HG02642 (cell line): ENCODE measurements around the gene PRKCZ.

Experiments used
- ATAC-seq: cut with Tn5 transposase; IDR thresholded peaks from one replicate; pipeline ENCODE4 v1.9.1; 2021; ENCODE audit warnings: mild to moderate bottlenecking; ENCODE audit not compliant: unreplicated experiment, poor library complexity

The PRKCZ gene

GRCh38 chr1:2215329-2215728, 165.1 kb downstream of the PRKCZ start:
- no peak for ATAC-seq

GRCh38 chr1:2215909-2216766, 165.9 kb downstream of the PRKCZ start:
- ATAC-seq: no peak

DNA sequence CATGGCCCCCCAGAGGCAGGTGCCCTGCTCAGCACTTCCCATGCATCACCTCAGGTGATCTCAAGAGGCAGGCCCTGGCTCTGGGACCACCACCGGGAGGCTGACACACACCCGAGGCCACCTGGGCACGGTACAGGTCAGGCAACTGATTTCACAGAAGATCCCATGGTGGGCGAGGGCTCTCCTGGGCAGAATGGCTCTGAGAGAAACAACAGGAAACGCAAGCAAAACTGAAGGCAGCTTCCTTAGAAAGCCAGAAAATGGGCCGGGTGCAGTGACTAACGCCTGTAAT, 166.5 kb downstream of the PRKCZ start:
- ATAC-seq: no peak

DNA sequence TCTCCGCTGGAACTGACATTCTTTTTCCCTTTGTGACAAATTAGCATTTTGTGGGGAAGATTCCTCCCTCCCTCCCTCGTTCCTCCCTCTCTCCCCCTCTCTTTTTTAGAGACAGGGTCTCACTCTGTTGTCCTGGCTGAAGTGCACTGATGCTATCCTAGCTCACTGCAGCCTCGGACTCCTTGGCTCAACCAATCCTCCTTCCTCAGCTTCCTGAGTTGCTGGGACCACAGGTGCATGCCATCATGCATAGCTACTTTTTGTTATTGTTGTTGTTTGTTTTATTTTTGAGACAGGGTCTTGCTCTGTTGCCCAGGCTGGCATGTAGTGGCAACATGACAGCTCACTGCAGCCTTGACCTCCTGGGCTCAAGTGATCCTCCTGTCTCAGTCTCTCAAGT, 171.1 kb downstream of the PRKCZ start:
- no peak for ATAC-seq

GRCh38 chr1:2224170-2224584, 174.0 kb downstream of the PRKCZ start:
- no peak for ATAC-seq

GRCh38 chr1:2224631-2225428, 174.6 kb downstream of the PRKCZ start:
- ATAC-seq: no peak

DNA sequence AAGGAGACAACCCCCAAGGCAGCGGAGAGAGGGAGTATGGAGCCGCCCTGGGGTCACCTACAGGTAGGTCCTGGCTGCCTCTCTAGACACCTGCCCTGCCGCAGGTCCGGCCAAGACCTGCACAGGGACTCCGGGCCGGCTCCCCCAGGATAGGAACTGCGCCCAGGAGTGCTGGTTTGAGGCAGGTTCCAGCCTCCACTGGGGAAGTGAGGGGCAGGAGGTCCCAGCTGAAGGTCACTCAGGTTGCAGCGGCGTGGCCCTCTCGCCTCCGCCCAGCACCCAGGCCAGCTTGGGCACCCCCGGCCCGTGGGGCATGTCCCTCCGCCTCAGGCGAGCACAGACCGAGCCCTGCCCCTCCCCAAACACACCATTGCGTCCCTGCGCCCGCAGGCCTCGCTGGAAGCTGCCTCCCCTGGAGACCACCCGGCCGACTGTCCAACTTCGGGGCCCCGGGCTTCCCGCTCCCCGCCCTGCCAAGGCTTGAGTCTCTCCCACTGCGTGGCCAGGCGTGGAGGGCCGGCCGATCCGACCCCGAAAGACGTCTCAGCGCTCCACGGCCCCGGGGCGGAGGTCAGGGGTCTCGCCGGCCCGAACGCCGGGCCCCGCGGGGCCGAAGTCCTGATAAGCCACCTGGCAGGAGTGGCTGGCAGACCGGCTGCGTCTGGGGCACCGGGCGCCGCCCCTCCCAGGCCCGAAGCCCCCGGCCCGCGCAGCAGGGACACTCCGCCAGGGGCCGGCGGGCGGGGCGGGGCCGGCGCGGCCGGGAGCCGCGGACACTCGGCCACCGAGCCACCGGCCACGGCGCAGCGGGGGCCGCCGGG, 176.5 kb downstream of the PRKCZ start:
- peak; percentile 5 for ATAC-seq

GRCh38 chr1:2227346-2228156, 177.3 kb downstream of the PRKCZ start:
- peak; percentile 88 for ATAC-seq

- no peak for ATAC-seq
Observed at GRCh38 chr1:2228157-2228594, 178.0 kb downstream of the PRKCZ start, which contains the start of gene SKI. TSS of gene SKI (plus strand) at chr1:2228319. CDS start at chr1:2228767, 448 bp downstream.

DNA sequence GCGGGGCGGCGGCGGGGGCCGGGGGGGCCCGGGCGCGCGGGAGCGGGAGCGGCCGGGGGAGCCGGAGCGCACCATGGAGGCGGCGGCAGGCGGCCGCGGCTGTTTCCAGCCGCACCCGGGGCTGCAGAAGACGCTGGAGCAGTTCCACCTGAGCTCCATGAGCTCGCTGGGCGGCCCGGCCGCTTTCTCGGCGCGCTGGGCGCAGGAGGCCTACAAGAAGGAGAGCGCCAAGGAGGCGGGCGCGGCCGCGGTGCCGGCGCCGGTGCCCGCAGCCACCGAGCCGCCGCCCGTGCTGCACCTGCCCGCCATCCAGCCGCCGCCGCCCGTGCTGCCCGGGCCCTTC, 178.5 kb downstream of the PRKCZ start:
- ATAC-seq: no peak

DNA sequence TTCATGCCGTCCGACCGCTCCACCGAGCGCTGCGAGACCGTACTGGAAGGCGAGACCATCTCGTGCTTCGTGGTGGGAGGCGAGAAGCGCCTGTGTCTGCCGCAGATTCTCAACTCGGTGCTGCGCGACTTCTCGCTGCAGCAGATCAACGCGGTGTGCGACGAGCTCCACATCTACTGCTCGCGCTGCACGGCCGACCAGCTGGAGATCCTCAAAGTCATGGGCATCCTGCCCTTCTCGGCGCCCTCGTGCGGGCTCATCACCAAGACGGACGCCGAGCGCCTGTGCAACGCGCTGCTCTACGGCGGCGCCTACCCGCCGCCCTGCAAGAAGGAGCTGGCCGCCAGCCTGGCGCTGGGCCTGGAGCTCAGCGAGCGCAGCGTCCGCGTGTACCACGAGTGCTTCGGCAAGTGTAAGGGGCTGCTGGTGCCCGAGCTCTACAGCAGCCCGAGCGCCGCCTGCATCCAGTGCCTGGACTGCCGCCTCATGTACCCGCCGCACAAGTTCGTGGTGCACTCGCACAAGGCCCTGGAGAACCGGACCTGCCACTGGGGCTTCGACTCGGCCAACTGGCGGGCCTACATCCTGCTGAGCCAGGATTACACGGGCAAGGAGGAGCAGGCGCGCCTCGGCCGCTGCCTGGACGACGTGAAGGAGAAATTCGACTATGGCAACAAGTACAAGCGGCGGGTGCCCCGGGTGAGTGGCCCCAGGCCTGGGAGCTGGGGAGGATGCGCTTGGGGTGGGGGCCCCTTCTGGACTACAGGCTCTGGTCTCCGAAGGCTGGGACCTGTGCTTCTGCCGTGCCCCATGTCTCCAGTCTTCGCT, 179.0 kb downstream of the PRKCZ start:
- no peak for ATAC-seq

GRCh38 chr1:2229911-2230731, 179.9 kb downstream of the PRKCZ start:
- ATAC-seq: no peak

GRCh38 chr1:2230781-2231531, 180.7 kb downstream of the PRKCZ start:
- no peak for ATAC-seq

DNA sequence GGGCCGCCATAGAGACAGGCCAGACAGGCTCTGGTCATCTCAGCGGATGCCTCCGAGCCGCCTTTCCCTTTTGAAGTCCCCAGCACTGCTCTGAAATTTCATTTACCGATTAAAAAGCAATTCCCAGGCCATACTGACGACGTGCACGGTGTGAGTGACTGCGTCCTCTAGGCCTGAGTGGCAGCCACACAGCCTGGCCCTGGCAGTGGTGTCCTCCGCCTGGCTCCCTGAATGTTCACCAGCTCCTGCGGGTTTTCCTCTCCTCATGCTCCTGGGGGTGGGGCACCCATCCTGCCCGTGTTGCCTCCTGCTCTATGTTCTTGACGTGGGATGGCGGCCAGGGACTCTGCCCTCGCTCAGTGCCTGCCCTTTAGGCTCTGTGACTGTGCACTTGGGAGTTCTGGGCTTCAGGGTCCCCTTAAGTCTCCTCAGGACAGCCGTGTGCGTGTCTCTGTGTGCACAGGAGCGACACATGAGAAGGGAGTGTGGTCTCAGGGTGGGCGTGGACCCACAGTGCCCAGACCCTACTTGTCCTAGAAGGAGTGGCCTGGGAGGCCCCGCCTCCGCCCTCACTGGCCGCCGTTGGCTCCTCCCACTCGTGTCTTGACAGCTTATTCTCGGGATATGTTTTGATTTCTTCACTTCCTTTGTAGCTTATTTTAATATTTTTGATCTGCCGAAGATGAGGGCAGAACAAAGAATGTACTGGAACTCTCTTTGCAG, 181.5 kb downstream of the PRKCZ start:
- ATAC-seq: no peak

DNA sequence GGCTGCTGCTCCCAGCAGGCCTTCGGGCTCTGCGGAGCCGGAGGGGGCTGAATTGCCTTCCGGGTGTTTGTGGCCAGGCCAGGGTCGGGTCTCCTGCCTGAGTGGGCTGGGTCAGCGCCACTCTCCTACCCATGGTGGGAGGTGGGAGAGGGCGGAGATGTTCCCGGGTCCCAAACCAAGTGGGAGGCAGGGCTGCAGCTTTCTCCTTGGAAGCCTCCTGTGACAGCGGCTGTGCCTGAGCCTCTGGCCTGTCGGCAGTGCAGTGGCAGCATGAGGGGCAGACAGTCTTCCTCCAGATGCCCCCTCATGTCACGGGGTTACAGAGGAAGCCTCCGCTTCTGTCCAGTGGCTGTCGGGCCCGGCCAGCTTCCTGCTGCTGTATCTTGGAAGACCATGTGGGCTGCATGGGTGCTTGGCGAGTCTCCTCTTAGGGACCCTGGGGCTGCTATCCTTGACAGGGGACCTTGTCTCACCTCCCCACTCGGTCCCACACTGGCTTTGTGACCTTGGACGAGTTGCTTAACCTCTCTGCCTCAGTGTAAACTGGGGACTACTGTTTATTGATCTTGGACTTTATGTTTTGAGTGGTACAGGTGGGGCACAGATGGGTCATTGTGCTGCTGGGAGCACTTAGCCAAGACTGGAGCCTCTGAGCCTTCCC, 182.2 kb downstream of the PRKCZ start:
- ATAC-seq: no peak

DNA sequence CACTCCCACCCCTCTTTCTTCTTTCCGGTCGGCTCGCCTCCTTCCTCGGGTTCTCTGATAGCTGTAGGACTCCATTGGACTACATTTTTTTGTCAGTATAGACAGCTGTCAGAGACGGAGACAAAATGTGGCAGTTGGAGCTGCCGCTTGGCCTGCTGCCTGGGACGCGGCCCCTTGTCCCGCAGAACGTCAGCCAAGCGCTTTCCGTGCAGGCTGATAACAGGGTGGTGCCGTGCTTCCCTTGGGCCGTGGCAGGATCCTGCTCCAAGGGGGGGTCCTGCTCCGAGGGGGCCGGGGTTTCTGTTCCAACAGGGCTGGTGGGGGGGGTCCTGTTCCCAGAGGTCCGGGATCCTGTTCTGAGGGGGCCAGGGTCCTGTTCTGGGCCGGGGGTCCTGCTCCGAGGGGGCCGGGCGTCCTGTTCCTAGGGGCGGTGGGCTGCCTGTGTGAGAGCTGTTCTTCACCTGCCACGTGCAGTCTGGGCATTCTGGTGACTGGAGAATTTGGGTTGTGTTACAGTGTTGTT, 182.8 kb downstream of the PRKCZ start:
- ATAC-seq: no peak
